Measurements from ENCODE around the gene KRTAP10-6.
"Not testable (repeated sequence)": the region's sequence is repeated elsewhere in the genome, so short reads cannot be mapped to it uniquely, and the experiment has no call there.

Gene KRTAP10-6

GRCh38 chr21:44575307-44576024 lies 16.8 kb downstream of the KRTAP10-6 start:
- DNase-seq = no peak

- no peak for DNase-seq
These were observed 17.6 kb downstream of the KRTAP10-6 start for GRCh38 chr21:44574457-44575306.

GRCh38 chr21:44573630-44574456 lies 18.5 kb downstream of the KRTAP10-6 start, which contains the start of gene KRTAP10-4:
Gene KRTAP10-4 (plus strand): TSS chr21:44573729. CDS start chr21:44573759, 30 bp downstream.
- not testable (repeated sequence) for DNase-seq

GRCh38 chr21:44572959-44573583 lies 19.2 kb downstream of the KRTAP10-6 start:
- DNase-seq = no peak

GRCh38 chr21:44571844-44572782 lies 20.2 kb downstream of the KRTAP10-6 start:
- no peak for DNase-seq

- DNase-seq = no peak
These were observed 21.0 kb downstream of the KRTAP10-6 start for GRCh38 chr21:44571296-44571695.

GRCh38 chr21:44569861-44570517 lies 22.3 kb downstream of the KRTAP10-6 start:
- DNase-seq = no peak

- no peak for DNase-seq
These were observed 23.4 kb downstream of the KRTAP10-6 start for GRCh38 chr21:44568667-44569556.

- no peak for DNase-seq
These were observed 24.0 kb downstream of the KRTAP10-6 start for GRCh38 chr21:44568261-44568660.

- DNase-seq = no peak
These were observed 24.7 kb downstream of the KRTAP10-6 start for GRCh38 chr21:44567481-44568171.

- DNase-seq = no peak
These were observed 25.9 kb downstream of the KRTAP10-6 start for GRCh38 chr21:44566403-44566802.

- DNase-seq = no peak
These were observed 27.3 kb downstream of the KRTAP10-6 start for GRCh38 chr21:44564886-44565598.

GRCh38 chr21:44564099-44564498 lies 28.2 kb downstream of the KRTAP10-6 start:
- no peak for DNase-seq

GRCh38 chr21:44558695-44559094 lies 33.6 kb downstream of the KRTAP10-6 start, which contains the start of gene KRTAP10-3:
Gene KRTAP10-3 (minus strand): TSS chr21:44558795. CDS start chr21:44558715, 80 bp downstream.
- no peak for DNase-seq

- DNase-seq = not testable (repeated sequence)
These were observed 34.0 kb downstream of the KRTAP10-6 start for GRCh38 chr21:44558329-44558675.

- no peak for DNase-seq
These were observed 34.6 kb downstream of the KRTAP10-6 start for GRCh38 chr21:44557491-44558328.

- peak; percentile 22 for DNase-seq
These were observed 35.4 kb downstream of the KRTAP10-6 start for GRCh38 chr21:44556879-44557278.
